Activated CD4-positive, CD25-positive, alpha-beta regulatory T cell treated with anti-CD3 and anti-CD28 coated beads, Interleukin-2, amount 50 U/mL, for 16 hours (primary cell): Measurements from ENCODE around the gene CHMP1A.
"Not testable (repeated sequence)": the region's sequence is repeated elsewhere in the genome, so short reads cannot be mapped to it uniquely, and the experiment has no call there.

Experiments used
- DNase-seq: peaks from one replicate; pipeline ENCODE4 v3.0.0-alpha.2; 2020; ENCODE audit warnings: low read depth, low spot score

CHMP1A gene

DNA sequence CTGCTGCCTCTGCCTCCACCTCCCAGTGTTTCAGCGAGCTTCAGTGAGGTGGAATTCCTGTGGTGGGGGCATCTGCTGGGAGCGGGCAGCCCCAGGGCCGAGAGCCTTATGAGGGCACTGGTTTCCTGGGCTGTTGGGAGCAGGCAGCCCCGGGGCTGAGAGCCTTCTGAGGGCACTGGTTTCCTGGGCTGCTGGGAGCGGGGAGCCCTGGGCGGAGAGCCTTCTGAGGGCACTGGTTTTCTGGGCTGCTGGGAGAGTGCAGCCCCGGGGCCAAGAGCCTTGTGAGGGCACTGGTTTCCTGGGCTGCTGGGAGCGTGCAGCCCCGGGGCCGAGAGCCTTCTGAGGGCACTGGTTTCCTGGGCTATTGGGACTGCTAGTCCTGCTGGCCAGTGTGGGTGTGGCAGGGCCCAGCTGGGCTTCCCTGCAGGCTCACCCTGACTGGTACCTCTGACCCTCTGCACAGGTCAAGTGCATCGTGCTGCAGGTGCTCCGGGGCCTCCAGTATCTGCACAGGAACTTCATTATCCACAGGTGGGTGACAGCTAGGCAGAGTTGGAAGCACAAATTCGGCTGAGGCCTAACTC is 34.6 kb upstream of the CHMP1A start:
- no peak for DNase-seq

- DNase-seq: no peak
Observed at GRCh38 chr16:89691231-89691985, 33.9 kb upstream of the CHMP1A start.

DNA sequence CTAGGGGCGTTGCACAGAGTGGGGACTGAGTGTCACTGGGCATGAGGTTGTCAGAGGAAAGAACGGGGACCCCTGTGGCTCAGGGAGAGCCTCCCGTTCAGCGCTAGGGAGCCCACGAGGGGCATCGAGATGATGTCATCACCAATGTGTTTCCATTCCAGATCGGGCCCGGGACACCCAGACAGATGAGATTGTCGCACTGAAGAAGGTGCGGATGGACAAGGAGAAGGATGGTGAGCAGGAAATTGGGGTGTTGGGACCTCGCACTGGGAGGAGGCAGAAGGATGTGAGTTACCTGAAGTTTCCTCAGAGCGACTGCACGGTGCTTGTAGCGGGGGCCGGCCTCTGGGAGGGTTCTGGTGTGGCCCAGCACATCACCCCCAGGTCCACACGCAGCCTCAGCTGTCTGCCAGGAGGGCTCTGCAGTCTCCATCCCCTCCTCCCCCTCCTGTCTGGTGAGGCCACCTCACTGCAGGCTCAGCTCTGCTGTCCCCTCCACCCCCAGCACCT is 32.9 kb upstream of the CHMP1A start:
- DNase-seq: no peak

GRCh38 chr16:89689621-89690020 is 32.1 kb upstream of the CHMP1A start:
- not testable (repeated sequence) for DNase-seq

GRCh38 chr16:89689142-89689541 is 31.6 kb upstream of the CHMP1A start:
- DNase-seq: no peak

- no peak for DNase-seq
Observed at GRCh38 chr16:89688395-89688794, 30.9 kb upstream of the CHMP1A start.

DNA sequence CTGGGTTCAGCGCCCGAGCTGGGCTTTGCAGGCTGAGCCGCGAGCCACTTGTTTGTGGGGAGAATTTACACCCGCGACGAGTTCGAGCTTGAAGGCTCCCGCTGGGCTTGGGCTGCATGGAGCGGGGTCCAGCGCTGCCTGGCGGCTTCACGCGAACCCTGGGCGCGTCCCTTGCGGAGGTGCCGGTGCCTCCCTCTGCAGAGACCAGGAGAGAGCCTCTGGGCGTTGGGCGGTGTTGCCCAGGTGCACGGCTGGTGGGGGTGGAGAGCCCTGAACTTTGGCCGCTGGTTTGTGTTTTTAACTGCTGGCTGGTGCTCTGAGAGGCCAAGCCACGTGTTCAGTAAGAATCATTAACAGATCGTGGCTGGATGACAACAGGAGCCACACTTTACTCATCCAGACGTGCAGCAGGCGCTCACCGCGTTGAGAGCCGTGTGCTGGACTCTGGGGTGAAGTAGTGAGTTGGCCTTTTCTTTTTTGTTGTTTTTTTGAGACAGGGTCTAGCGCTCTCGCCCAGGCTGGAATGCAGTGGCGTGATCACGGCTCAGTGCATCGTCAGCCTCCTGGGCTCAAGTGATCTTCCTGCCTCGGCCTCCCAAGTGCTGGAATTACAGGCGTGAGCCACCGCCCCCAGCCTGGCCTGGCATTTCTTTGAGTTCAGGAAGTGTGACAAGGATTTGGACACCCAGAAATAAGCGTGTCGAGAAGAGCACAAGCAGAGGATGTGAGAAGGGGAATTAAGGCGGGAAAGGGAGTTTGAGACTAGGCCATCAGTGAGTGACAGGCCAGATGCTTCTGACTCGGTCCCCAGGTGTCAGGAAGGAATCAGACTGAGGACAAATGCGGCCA is 29.8 kb upstream of the CHMP1A start:
- no peak for DNase-seq

- peak; percentile 84 for DNase-seq
Observed at GRCh38 chr16:89686520-89687091, 29.1 kb upstream of the CHMP1A start, which contains the start of gene CDK10. TSS of gene CDK10 (plus strand) at chr16:89686689. CDS start at chr16:89686711, 22 bp downstream.

GRCh38 chr16:89685916-89686315 is 28.4 kb upstream of the CHMP1A start:
- no peak for DNase-seq

DNA sequence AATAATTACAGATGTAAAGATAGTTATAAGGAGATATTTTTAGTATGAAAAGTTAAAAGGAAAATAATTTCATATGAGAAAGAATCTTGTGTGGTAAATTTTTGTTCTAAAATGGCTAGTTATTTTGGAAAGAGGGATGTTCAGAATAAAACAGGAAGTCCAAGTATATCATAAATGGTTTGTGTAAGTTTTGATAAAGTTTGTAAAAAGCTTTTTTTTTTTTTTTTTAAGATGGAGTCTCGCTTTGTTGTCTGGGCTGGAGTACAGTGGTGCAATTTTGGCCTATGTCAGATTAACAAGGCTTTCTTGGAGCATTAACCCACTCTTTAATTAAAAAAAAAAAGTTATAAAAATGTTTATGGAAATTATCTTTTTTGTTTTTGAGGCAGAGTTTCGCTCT is 20.8 kb upstream of the CHMP1A start:
- DNase-seq: no peak

- no peak for DNase-seq
Observed at GRCh38 chr16:89672177-89672941, 14.9 kb upstream of the CHMP1A start.

DNA sequence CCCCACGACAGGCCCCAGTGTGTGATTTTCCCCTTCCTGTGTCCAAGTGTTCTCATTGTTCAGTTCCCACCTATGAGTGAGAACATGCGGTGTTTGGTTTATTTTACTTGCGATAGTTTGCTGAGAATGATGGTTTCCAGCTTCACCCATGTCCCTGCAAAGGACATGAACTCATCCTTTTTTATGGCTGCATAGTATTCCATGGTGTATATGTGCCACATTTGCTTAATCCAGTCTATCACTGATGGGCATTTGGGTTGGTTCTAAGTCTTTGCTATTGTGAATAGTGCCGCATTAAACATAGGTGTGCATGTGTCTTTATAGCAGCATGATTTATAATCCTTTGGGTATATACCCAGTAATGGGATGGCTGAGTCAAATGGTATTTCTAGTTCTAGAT is 14.1 kb upstream of the CHMP1A start:
- not testable (repeated sequence) for DNase-seq

DNA sequence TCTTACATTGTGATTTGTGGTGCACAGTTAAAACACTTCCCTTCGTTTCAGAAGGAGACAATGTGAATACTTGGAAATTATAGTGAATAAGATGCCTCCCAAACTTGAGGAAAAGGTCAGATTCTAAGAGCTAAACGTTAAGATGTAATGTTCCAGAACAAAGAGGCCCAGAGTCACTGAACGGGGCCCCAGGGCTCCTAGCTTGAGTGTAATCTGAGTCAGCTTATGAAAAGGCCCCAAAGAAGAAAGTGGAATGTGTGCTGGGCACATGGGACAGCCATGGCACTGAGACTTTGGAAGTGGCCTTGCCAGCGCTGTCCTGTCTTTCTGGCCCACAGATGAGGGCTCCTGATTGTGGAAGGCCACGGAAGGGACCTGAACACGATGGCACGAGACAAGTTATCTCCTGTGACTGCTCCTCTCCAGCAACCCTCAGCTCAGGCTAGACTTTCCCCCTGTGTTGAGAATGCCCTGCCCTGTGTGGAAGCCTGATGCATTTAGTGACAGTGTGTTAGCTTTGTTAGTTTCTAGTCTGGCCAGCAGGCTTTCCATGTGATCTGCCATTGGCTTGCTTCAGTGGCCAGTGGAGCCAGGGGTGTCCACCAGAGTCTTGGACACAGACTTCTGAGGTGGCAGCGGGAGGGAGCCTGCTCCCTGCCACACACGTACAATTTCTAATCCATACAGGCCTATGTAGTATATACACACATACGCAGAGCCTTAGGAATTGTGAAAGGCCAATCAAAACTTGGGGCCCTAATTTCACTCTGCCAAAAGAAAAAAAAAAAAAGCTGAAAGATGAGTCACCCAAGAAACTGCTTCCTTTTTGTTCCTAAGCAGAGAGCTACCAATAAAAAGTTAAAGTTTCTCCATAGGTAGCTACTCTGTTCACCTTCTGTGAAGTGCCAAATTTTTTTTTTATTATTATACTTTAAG is 13.3 kb upstream of the CHMP1A start:
- no peak for DNase-seq

GRCh38 chr16:89669755-89670154 is 12.2 kb upstream of the CHMP1A start:
- no peak for DNase-seq

DNA sequence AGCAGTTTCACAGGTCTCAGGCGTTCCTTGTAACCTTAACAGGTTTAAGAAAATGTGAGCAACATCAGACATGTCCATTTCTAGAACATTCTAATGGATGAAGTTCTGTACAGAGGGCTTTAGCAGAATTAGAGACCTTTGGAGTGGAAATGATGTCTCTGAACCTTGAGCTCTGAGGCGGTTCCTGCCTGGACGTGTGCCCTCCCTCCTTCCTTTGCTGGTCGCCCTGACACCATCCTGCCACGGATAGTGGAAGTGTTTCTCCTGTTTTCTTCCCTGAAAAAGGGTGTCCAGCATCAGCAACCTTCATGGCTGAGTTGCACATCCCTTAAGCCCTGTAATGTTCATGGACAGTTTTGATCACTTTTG is 11.3 kb upstream of the CHMP1A start:
- no peak for DNase-seq

GRCh38 chr16:89667633-89668032 is 10.1 kb upstream of the CHMP1A start:
- no peak for DNase-seq

DNA sequence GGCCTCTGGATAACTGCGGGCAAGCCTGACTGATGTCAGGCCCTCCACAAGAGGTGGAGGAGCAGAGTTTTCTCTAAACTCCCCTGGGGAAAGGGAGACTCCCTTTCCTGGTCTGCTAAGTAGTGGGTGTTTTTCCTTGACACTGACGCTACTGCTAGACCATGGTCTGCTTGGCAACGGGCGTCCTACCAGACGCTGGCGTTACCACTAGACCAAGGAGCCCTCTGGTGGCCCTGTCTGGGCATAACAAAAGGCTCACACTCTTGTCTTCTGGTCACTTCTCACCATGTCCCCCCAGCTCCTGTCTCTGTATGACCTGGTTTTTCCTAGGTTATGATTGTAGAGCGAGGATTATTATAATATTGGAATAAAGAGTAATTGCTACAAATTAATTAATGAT is 9.5 kb upstream of the CHMP1A start:
- DNase-seq: not testable (repeated sequence)

GRCh38 chr16:89664238-89664637 is 6.7 kb upstream of the CHMP1A start:
- DNase-seq: not testable (repeated sequence)

GRCh38 chr16:89661215-89661614 is 3.7 kb upstream of the CHMP1A start:
- no peak for DNase-seq

DNA sequence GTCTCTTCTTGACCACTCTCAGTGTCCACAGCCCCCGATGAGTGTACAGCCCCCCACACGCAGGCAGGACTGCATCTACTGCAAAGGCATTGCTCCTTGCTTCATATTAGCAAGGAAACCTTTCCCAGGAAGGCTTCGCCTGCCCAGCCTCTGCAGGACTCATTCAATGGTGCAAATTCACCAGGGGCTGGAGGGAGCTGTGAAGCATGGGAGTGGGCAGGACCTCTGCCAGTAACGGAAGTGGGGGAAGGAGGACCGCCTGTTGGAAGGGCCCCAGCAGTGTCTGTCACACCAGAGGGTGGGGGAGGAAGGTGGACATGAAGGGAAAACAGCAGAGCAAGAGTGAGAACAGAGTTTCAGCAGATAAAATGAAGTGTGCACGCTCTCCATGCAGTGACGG is 2.6 kb upstream of the CHMP1A start:
- no peak for DNase-seq
